ENCODE measurements around the gene MGA. TPM values are rescaled to one million over a fixed set of nuclear protein-coding genes. Genes with fewer than 3 reads are reported as not detected.

Gene MGA
- total and polyA plus RNA-seq, 2 experiments from 2014 or later: 10.9 to 39.6 TPM

DNA sequence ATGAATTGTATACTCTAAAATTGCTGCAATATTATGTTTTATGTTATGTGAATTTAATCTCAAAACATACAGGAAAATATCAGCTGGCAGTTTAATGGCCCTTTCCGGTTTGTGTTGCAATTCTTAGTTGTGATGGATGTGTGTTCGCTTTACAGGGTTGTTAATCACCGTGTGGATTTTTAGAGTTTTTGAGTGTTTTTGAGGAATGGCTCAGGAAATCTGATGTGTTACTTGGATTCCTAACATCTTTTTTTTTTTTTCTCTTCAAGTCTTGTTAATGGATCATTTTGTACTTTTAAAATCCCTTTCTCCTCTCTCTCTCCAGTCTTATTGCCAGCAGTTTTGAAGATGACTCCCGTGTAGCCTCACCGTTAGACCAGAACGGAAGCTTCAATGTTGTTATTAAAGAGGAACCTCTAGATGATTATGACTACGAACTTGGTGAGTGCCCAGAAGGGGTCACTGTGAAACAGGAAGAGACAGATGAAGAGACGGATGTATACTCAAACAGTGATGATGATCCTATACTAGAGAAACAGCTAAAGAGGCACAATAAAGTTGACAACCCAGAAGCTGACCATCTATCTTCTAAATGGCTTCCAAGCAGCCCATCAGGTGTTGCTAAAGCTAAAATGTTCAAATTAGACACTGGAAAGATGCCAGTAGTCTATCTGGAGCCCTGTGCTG, 35.7 kb downstream of the MGA start:
- H2AFZ ChIP-seq: no peak overlapping the region
- peaks cover 19% of the 10 kb centered on the region for H4K20me1 ChIP-seq (ENCODE audit: insufficient read depth, poor library complexity, severe bottlenecking)
- WGBS (ENCODE audit: low lambda C conversion rate, missing lambda C conversion rate): 69% methylated on average over 8 of the region's 8 CpGs
- H3K27me3 ChIP-seq: no peaks in the 10 kb centered on the region
- H3K27ac ChIP-seq: no peak overlapping the region
- TF ChIP-seq EZH2phosphoT487 (IDR thresholded peaks at IDR 0.05; ENCODE audit: low read depth, severe bottlenecking, unreplicated experiment): no peak
- no peak for TF ChIP-seq EZH2 (IDR thresholded peaks at IDR 0.05; ENCODE audit: borderline replicate concordance)
- TF ChIP-seq, protein P1, sequence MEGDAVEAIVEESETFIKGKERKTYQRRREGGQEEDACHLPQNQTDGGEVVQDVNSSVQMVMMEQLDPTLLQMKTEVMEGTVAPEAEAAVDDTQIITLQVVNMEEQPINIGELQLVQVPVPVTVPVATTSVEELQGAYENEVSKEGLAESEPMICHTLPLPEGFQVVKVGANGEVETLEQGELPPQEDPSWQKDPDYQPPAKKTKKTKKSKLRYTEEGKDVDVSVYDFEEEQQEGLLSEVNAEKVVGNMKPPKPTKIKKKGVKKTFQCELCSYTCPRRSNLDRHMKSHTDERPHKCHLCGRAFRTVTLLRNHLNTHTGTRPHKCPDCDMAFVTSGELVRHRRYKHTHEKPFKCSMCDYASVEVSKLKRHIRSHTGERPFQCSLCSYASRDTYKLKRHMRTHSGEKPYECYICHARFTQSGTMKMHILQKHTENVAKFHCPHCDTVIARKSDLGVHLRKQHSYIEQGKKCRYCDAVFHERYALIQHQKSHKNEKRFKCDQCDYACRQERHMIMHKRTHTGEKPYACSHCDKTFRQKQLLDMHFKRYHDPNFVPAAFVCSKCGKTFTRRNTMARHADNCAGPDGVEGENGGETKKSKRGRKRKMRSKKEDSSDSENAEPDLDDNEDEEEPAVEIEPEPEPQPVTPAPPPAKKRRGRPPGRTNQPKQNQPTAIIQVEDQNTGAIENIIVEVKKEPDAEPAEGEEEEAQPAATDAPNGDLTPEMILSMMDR (IDR thresholded peaks at IDR 0.05; ENCODE audit: poor library complexity): peak; percentile 34
- H3K36me3 ChIP-seq (replicated peaks; ENCODE audit: insufficient read depth, low read depth): no peaks in the 10 kb centered on the region
- H3K9me2 ChIP-seq (replicated peaks; ENCODE audit: insufficient read depth): no peaks in the 10 kb centered on the region
- peak; percentile 35 for DNase-seq (ENCODE audit: low spot score)
- H3K79me2 ChIP-seq: peaks cover 92% of the 10 kb centered on the region
- H3K4me3 ChIP-seq: no peak overlapping the region
- no peaks in the 10 kb centered on the region for H3K9me3 ChIP-seq (ENCODE audit: low read depth)
- H3K4me1 ChIP-seq (ENCODE audit: insufficient read depth): no peaks in the 10 kb centered on the region
- H3K4me2 ChIP-seq: no peak overlapping the region

DNA sequence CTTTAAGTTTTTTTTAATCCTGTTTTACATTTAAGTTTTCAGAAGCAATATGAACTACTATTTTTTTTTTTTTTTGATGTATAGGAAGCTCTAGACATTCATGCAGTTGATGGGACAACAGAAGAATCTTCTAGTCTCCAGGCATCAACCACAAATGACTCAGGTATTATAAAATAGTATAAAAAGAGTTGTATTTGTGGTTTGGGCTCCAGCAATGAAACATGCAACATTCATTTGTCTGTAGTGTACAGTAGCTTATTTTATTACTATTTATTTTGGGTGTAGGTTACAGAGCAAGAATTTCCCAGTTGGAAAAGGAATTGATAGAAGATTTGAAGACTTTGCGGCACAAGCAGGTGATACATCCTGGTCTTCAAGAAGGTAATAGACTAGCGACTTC, 38.6 kb downstream of the MGA start:
- no peaks in the 10 kb centered on the region for H3K4me1 ChIP-seq (ENCODE audit: insufficient read depth)
- H3K4me2 ChIP-seq: no peak overlapping the region
- H2AFZ ChIP-seq: no peak overlapping the region
- H3K36me3 ChIP-seq (replicated peaks; ENCODE audit: insufficient read depth, low read depth): no peaks in the 10 kb centered on the region
- H3K27me3 ChIP-seq: no peaks in the 10 kb centered on the region
- no peak for TF ChIP-seq EZH2 (IDR thresholded peaks at IDR 0.05; ENCODE audit: borderline replicate concordance)
- TF ChIP-seq, protein P1 (IDR thresholded peaks at IDR 0.05; ENCODE audit: poor library complexity): no peak
- no peak for TF ChIP-seq EZH2phosphoT487 (IDR thresholded peaks at IDR 0.05; ENCODE audit: low read depth, severe bottlenecking, unreplicated experiment)
- H3K9me2 ChIP-seq (replicated peaks; ENCODE audit: insufficient read depth): no peaks in the 10 kb centered on the region
- whole genome bisulfite sequencing (ENCODE audit: low lambda C conversion rate, missing lambda C conversion rate): 98% methylated on average over 2 of the region's 2 CpGs
- H3K27ac ChIP-seq: no peak overlapping the region
- no peaks in the 10 kb centered on the region for H3K9me3 ChIP-seq (ENCODE audit: low read depth)
- no peak overlapping the region for H3K4me3 ChIP-seq
- DNase-seq (ENCODE audit: low spot score): no peak
- peaks cover 81% of the 10 kb centered on the region for H3K79me2 ChIP-seq
- peaks cover 7% of the 10 kb centered on the region for H4K20me1 ChIP-seq (ENCODE audit: insufficient read depth, poor library complexity, severe bottlenecking)

DNA sequence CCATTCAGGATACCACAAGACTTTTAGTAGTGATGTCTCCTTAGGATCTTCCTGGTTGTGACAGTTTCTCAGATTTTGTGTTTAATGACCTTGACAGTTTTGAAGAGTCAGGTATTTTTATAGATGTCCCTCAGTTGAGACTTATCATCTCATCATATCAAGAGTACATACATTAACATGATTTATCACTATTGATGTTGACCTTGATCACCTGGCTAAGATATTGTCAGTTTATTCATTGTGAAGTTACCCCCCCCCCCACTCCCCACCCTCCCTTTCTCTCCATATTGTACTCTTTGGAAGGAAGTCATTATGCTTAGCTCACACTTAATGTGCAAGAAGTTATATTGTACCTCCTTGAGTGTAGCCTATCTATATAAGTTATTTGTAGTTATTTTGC, 42.9 kb downstream of the MGA start:
- H3K9me2 ChIP-seq (replicated peaks; ENCODE audit: insufficient read depth): no peaks in the 10 kb centered on the region
- H3K36me3 ChIP-seq (replicated peaks; ENCODE audit: insufficient read depth, low read depth): no peaks in the 10 kb centered on the region
- no peaks in the 10 kb centered on the region for H3K4me1 ChIP-seq (ENCODE audit: insufficient read depth)
- no peak overlapping the region for H3K27ac ChIP-seq
- TF ChIP-seq, protein P1 (IDR thresholded peaks at IDR 0.05; ENCODE audit: poor library complexity): no peak
- no peaks in the 10 kb centered on the region for H3K27me3 ChIP-seq
- H4K20me1 ChIP-seq (ENCODE audit: insufficient read depth, poor library complexity, severe bottlenecking): no peaks in the 10 kb centered on the region
- no peak overlapping the region for H2AFZ ChIP-seq
- no peak overlapping the region for H3K4me2 ChIP-seq
- H3K4me3 ChIP-seq: no peak overlapping the region
- H3K79me2 ChIP-seq: peaks cover 63% of the 10 kb centered on the region
- H3K9me3 ChIP-seq (ENCODE audit: low read depth): no peaks in the 10 kb centered on the region
- no peak for DNase-seq (ENCODE audit: low spot score)

DNA sequence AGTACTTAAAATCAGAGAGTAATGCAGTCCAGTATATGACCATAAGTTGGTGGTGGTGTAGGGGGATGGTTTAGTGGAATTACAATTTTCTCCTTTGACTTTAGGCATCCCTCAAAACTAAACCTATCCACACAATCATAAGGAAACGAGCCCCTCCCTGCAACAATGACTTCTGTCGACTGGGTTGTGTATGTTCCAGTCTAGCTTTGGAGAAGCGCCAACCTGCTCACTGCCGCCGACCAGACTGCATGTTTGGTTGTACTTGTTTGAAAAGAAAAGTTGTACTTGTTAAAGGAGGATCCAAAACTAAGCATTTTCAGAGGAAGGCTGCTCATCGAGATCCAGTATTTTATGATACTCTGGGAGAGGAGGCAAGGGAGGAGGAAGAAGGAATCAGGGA, 52.8 kb downstream of the MGA start:
- no peaks in the 10 kb centered on the region for H3K9me3 ChIP-seq (ENCODE audit: low read depth)
- H3K27ac ChIP-seq: no peak overlapping the region
- H3K27me3 ChIP-seq: no peaks in the 10 kb centered on the region
- no peak for TF ChIP-seq EZH2 (IDR thresholded peaks at IDR 0.05; ENCODE audit: borderline replicate concordance)
- TF ChIP-seq, protein P1 (IDR thresholded peaks at IDR 0.05; ENCODE audit: poor library complexity): no peak
- TF ChIP-seq EZH2phosphoT487 (IDR thresholded peaks at IDR 0.05; ENCODE audit: low read depth, severe bottlenecking, unreplicated experiment): no peak
- no peak for DNase-seq (ENCODE audit: low spot score)
- H3K36me3 ChIP-seq (replicated peaks; ENCODE audit: insufficient read depth, low read depth): peaks cover 2% of the 10 kb centered on the region
- no peaks in the 10 kb centered on the region for H3K9me2 ChIP-seq (replicated peaks; ENCODE audit: insufficient read depth)
- H4K20me1 ChIP-seq (ENCODE audit: insufficient read depth, poor library complexity, severe bottlenecking): no peaks in the 10 kb centered on the region
- no peak overlapping the region for H2AFZ ChIP-seq
- H3K4me1 ChIP-seq (ENCODE audit: insufficient read depth): no peaks in the 10 kb centered on the region
- WGBS (ENCODE audit: low lambda C conversion rate, missing lambda C conversion rate): 78% methylated on average over 6 of the region's 6 CpGs
- no peak overlapping the region for H3K4me2 ChIP-seq
- H3K4me3 ChIP-seq: no peak overlapping the region
- H3K79me2 ChIP-seq: no peaks in the 10 kb centered on the region

Measured in hepatocyte (in vitro differentiated cells).